CD8-positive, alpha-beta memory T cell (primary cell): Measurements from ENCODE around the gene GANC. TPM values are rescaled to one million over a fixed set of nuclear protein-coding genes. Genes with fewer than 3 reads are reported as not detected.
"Not testable (repeated sequence)": the region's sequence is repeated elsewhere in the genome, so short reads cannot be mapped to it uniquely, and the experiment has no call there.

Experiments used
- CTCF ChIA-PET: fragments of 350-600 bp; sonication (Branson Sonifier 250); formaldehyde crosslinking; loops from one replicate; lab custom pipeline; 2021; ENCODE audit warnings: antibody characterized with exemption; lab: Charles Lee
- POLR2A ChIA-PET: fragments of 350-600 bp; sonication (Branson Sonifier 250); formaldehyde crosslinking; loops from one replicate; lab custom pipeline; 2021; ENCODE audit warnings: antibody characterized with exemption; lab: Charles Lee
- DNase-seq, 5 donors: peaks; one replicate each; pipeline versions ENCODE4 v3.0.0 to v3.0.0-alpha.2; 2020 to 2022; ENCODE audit warnings: mixed read lengths in 1 of 5
- H3K27ac ChIP-seq: one replicate; pipeline ENCODE4 v1.7.0; 2013; ENCODE audit warnings: low read depth, mild to moderate bottlenecking, low read length, moderate library complexity
- H3K27me3 ChIP-seq: 2 replicates; pipeline ENCODE4 v1.7.0; 2013; ENCODE audit warnings: low read length, mild to moderate bottlenecking; ENCODE audit not compliant: insufficient read depth, poor library complexity, severe bottlenecking
- H3K36me3 ChIP-seq: 2 replicates; pipeline ENCODE4 v1.7.0; 2013; ENCODE audit warnings: mild to moderate bottlenecking, low read length, moderate library complexity; ENCODE audit not compliant: insufficient read depth
- H3K4me1 ChIP-seq: 2 replicates; pipeline ENCODE4 v1.7.0; 2013; ENCODE audit warnings: mild to moderate bottlenecking, low read length, moderate library complexity; ENCODE audit not compliant: insufficient read depth
- H3K4me3 ChIP-seq: 2 replicates; pipeline ENCODE4 v1.7.0; 2013; ENCODE audit warnings: mild to moderate bottlenecking, low read length
- H3K9me3 ChIP-seq: 2 replicates; pipeline ENCODE4 v1.7.0; 2013; ENCODE audit warnings: mild to moderate bottlenecking, low read length
- H3K27ac Mint-ChIP-seq, 8 donors: one replicate each; pipeline ENCODE4 v1.8.0; 2020 to 2021; ENCODE audit warnings: mixed read lengths in 8 of 8, mild to moderate bottlenecking in 6 of 8, inconsistent platforms in 3 of 8, moderate library complexity in 3 of 8
- H3K27me3 Mint-ChIP-seq, 2 donors: one replicate each; pipeline ENCODE4 v1.8.0; 2020 to 2021; ENCODE audit warnings: mixed read lengths in 2 of 2, mild to moderate bottlenecking in 1 of 2, moderate library complexity in 1 of 2
- H3K36me3 Mint-ChIP-seq, 3 donors: one replicate each; pipeline ENCODE4 v1.8.0; 2020 to 2021; ENCODE audit warnings: mixed read lengths in 3 of 3, inconsistent platforms in 1 of 3, mild to moderate bottlenecking in 1 of 3
- H3K4me1 Mint-ChIP-seq, 3 donors: one replicate each; pipeline ENCODE4 v1.8.0; 2020 to 2021; ENCODE audit warnings: mixed read lengths in 3 of 3, inconsistent platforms in 1 of 3, mild to moderate bottlenecking in 1 of 3
- H3K4me3 Mint-ChIP-seq, 7 donors: one replicate each; pipeline ENCODE4 v1.8.0; 2020 to 2021; ENCODE audit warnings: mixed read lengths in 7 of 7, mild to moderate bottlenecking in 6 of 7, moderate library complexity in 4 of 7, inconsistent platforms in 2 of 7
- H3K9me3 Mint-ChIP-seq, 5 donors: one replicate each; pipeline ENCODE4 v1.8.0; 2020 to 2022; ENCODE audit warnings: mixed read lengths in 5 of 5, mild to moderate bottlenecking in 3 of 5, moderate library complexity in 2 of 5, inconsistent platforms in 1 of 5
- polyA plus RNA-seq: library from polyadenylated mRNA; unstranded; fragments of 300-500 nt; fragmentation: Illumina TruSeq; gene quantifications from one replicate; pipeline ENCODE4 v1.2.3, GENCODE V29; 2021
- total RNA-seq, 2 experiments: library from RNA; stranded (reverse); gene quantifications; one replicate each; pipeline ENCODE4 v1.2.3, GENCODE V29; 2021

Gene GANC
- total and polyA plus RNA-seq, 3 experiments from 2014 or later = 12.2 to 19.0 (median 18.0) TPM

DNA sequence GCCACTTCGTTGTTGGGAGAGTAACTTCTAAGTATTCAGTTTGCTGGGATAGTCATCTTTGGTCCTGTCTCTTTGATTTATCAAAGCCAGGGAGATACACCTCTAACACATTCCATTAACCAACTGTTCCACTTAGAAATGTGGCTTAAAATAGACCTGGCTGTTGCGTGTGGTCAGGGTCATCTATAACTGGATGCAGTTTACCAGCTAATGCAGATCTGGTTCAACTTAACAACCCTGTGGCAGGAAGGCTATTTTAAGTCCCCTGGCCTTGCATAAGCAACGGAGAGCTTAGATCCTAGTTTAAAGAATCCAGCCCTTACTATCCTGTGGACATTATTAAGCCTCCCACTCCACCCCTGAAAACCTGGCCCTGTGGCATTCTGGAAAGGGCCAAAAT is 58.2 kb downstream of the GANC start:
- ChIA-PET POLR2A (no interaction called here), CTCF (interaction anchor here (1.2 kb wide), 1 partner anchor 19 kb away, joined by 4 read pairs; no protein-coding TSS in a partner anchor)
- no peak for DNase-seq
- no peak overlapping the region for H3K27ac Mint-ChIP-seq
- no peak overlapping the region for H3K27ac ChIP-seq
- no peaks in the 10 kb centered on the region for H3K4me1 Mint-ChIP-seq
- peaks cover 4 to 16% (median 12%) of the 10 kb centered on the region in 5 donors for H3K9me3 Mint-ChIP-seq
- H3K4me3 ChIP-seq = no peak overlapping the region
- no peaks in the 10 kb centered on the region for H3K9me3 ChIP-seq
- H3K4me1 ChIP-seq = no peaks in the 10 kb centered on the region
- H3K4me3 Mint-ChIP-seq = no peak overlapping the region
- H3K36me3 Mint-ChIP-seq = peaks cover 19 to 62% (median 38%) of the 10 kb centered on the region in 3 donors
- H3K36me3 ChIP-seq = peaks cover 4% of the 10 kb centered on the region
- H3K27me3 ChIP-seq = no peaks in the 10 kb centered on the region
- no peaks in the 10 kb centered on the region for H3K27me3 Mint-ChIP-seq

- Histone ChIP-seq H3K36me3 (peaks cover 4% of the 10 kb centered on the region), H3K27me3 (no peaks in the 10 kb centered on the region), H3K27ac (no peak overlapping the region), H3K4me3 (no peak overlapping the region), H3K9me3 (no peaks in the 10 kb centered on the region), H3K4me1 (no peaks in the 10 kb centered on the region)
- POLR2A ChIA-PET = no interaction called here
- Mint-ChIP-seq H3K27ac (peak overlapping the region in 1 of 8 donors; percentile 57), H3K9me3 (peaks cover 4 to 22% (median 18%) of the 10 kb centered on the region in 5 donors), H3K4me1 (no peaks in the 10 kb centered on the region), H3K4me3 (no peak overlapping the region), H3K27me3 (no peaks in the 10 kb centered on the region), H3K36me3 (peaks cover 16 to 51% (median 38%) of the 10 kb centered on the region in 3 donors)
- CTCF ChIA-PET = no interaction called here
- DNase-seq = no peak
Observed at GRCh38 chr15:42332331-42332730, 59.3 kb downstream of the GANC start.

GRCh38 chr15:42335074-42335473 is 62.1 kb downstream of the GANC start:
- ChIA-PET POLR2A (interaction anchor here (0.7 kb wide), 1 partner anchor 11 kb away, joined by 3 read pairs; no protein-coding TSS in a partner anchor), CTCF (no interaction called here)
- no peaks in the 10 kb centered on the region for H3K4me1 Mint-ChIP-seq
- Histone ChIP-seq H3K27me3 (no peaks in the 10 kb centered on the region), H3K36me3 (peaks cover 4% of the 10 kb centered on the region), H3K27ac (no peak overlapping the region), H3K4me1 (no peaks in the 10 kb centered on the region), H3K4me3 (no peak overlapping the region), H3K9me3 (no peaks in the 10 kb centered on the region)
- peaks cover 4 to 22% (median 18%) of the 10 kb centered on the region in 5 donors for H3K9me3 Mint-ChIP-seq
- H3K36me3 Mint-ChIP-seq = peaks cover 10 to 34% (median 34%) of the 10 kb centered on the region in 3 donors
- no peaks in the 10 kb centered on the region for H3K27me3 Mint-ChIP-seq
- DNase-seq = no peak
- no peak overlapping the region for H3K27ac Mint-ChIP-seq
- H3K4me3 Mint-ChIP-seq = no peak overlapping the region

DNA sequence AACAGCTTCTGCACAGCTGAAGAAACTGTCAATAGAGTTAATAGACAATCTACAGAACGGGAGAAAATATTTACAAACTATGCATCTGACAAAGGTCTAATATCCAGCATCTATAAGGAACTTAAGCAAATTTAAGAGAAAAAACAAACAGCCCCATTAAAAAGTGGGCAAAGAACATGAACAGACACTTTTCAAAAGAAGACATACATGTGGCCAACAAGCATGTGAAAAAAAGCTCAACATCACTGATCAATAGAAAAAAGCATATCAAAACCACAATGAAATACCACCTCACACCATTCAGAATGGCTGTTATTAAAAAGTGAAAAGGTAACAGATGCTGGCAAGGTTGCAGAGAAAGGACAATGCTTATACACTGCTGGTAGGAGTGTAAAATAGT is 63.6 kb downstream of the GANC start:
- H3K27me3 Mint-ChIP-seq, H3K36me3 ChIP-seq, H3K9me3 ChIP-seq, H3K4me3 ChIP-seq, H3K27me3 ChIP-seq, H3K27ac Mint-ChIP-seq, H3K4me1 Mint-ChIP-seq, H3K4me1 ChIP-seq, H3K27ac ChIP-seq, H3K4me3 Mint-ChIP-seq, CTCF ChIA-PET, POLR2A ChIA-PET, DNase-seq: not testable (repeated sequence)
- Mint-ChIP-seq H3K36me3 (peaks cover 12 to 34% (median 26%) of the 10 kb centered on the region in 3 donors), H3K9me3 (peaks cover 4 to 22% (median 18%) of the 10 kb centered on the region in 5 donors)

- H3K27me3 Mint-ChIP-seq, POLR2A ChIA-PET, H3K4me3 Mint-ChIP-seq, H3K36me3 ChIP-seq, H3K27me3 ChIP-seq, H3K4me1 ChIP-seq, H3K27ac ChIP-seq, H3K9me3 ChIP-seq, CTCF ChIA-PET, H3K27ac Mint-ChIP-seq, H3K4me1 Mint-ChIP-seq, H3K4me3 ChIP-seq, DNase-seq: not testable (repeated sequence)
- Mint-ChIP-seq H3K36me3 (peaks cover 12 to 34% (median 27%) of the 10 kb centered on the region in 3 donors), H3K9me3 (peaks cover 4 to 22% (median 18%) of the 10 kb centered on the region in 5 donors)
Observed at GRCh38 chr15:42337104-42337503, 64.1 kb downstream of the GANC start.

DNA sequence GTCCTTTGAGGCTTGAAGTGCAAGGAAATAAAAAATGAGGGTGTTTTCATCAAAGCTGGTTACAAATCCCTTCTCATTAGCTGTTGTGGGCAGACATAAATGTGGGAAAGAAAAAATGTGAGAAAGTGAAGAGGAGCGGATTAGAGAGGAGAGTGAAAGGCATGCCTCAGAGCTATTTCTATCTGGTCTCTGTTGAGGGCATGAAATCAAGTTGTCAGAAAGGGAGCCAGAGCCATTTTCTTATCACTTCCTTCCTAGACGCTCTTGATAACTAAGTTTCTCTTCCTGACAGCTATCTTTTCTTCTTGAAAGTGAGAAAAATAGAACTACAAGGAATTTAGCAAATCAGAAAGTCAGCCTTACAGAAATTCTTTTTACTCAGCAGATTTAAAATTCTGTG is 65.5 kb downstream of the GANC start:
- H3K9me3 Mint-ChIP-seq = peaks cover 4 to 22% (median 18%) of the 10 kb centered on the region in 5 donors
- peaks cover 17 to 34% (median 31%) of the 10 kb centered on the region in 3 donors for H3K36me3 Mint-ChIP-seq
- POLR2A ChIA-PET = no interaction called here

GRCh38 chr15:42343596-42344232 is 70.7 kb downstream of the GANC start:
- no peak for DNase-seq
- H3K36me3 ChIP-seq = no peaks in the 10 kb centered on the region
- ChIA-PET CTCF (no interaction called here), POLR2A (no interaction called here)
- H3K4me3 ChIP-seq = no peak overlapping the region
- no peaks in the 10 kb centered on the region for H3K9me3 ChIP-seq
- H3K27ac ChIP-seq = no peak overlapping the region
- Mint-ChIP-seq H3K27me3 (no peaks in the 10 kb centered on the region), H3K9me3 (no peaks in the 10 kb centered on the region), H3K4me3 (no peak overlapping the region), H3K4me1 (peaks cover 0 to 2% (median 0%) of the 10 kb centered on the region in 3 donors), H3K27ac (peak overlapping the region in 1 of 8 donors; percentile 74), H3K36me3 (peaks cover 5 to 61% (median 21%) of the 10 kb centered on the region in 3 donors)
- no peaks in the 10 kb centered on the region for H3K27me3 ChIP-seq
- H3K4me1 ChIP-seq = no peaks in the 10 kb centered on the region

More for the DNA sequence above, 65.5 kb downstream of the GANC start:
- CTCF ChIA-PET = no interaction called here
- H3K27me3 ChIP-seq = no peaks in the 10 kb centered on the region
- no peak overlapping the region for H3K27ac ChIP-seq
- Mint-ChIP-seq H3K27me3 (no peaks in the 10 kb centered on the region), H3K4me1 (no peaks in the 10 kb centered on the region), H3K4me3 (no peak overlapping the region), H3K27ac (no peak overlapping the region)
- H3K9me3 ChIP-seq = no peaks in the 10 kb centered on the region
- no peak for DNase-seq
- peaks cover 4% of the 10 kb centered on the region for H3K36me3 ChIP-seq
- no peak overlapping the region for H3K4me3 ChIP-seq
- H3K4me1 ChIP-seq = no peaks in the 10 kb centered on the region

DNA sequence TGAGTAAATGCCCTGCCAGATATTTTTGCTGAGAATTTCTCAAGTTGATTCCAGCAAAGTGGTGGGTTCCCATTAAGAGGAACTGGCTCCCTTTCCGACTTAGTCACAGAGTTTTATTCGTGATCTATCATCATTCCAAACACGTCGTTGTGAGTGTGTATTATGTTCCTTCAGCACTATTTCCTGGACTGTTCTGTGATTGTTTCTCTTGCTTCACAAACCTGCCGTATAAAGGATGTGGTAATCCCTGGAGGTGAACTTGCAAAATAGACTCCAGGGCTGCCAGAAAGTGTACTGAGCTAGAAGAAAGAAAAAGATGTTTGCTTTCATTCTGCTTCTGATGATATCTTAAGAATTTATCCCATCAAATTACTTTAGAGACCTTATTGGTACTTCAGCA is 71.8 kb downstream of the GANC start:
- Mint-ChIP-seq H3K27me3 (no peaks in the 10 kb centered on the region), H3K36me3 (peaks cover 5 to 67% (median 25%) of the 10 kb centered on the region in 3 donors), H3K9me3 (no peaks in the 10 kb centered on the region), H3K4me1 (peaks cover 0 to 2% (median 0%) of the 10 kb centered on the region in 3 donors), H3K27ac (no peak overlapping the region), H3K4me3 (no peak overlapping the region)
- no peaks in the 10 kb centered on the region for H3K9me3 ChIP-seq
- H3K4me1 ChIP-seq = no peaks in the 10 kb centered on the region
- DNase-seq = no peak
- ChIA-PET CTCF (no interaction called here), POLR2A (no interaction called here)
- H3K27ac ChIP-seq = no peak overlapping the region
- no peaks in the 10 kb centered on the region for H3K27me3 ChIP-seq
- no peaks in the 10 kb centered on the region for H3K36me3 ChIP-seq
- H3K4me3 ChIP-seq = no peak overlapping the region
